Raji (cell line): Measurements from ENCODE around the gene CLMP.

Experiments used
- POLR2A ChIP-seq: IDR thresholded peaks from 2 replicates; pipeline ENCODE4 v1.6.1; 2011; ENCODE audit warnings: low read depth, low read length, control low read depth; ENCODE audit not compliant: insufficient read depth

The CLMP gene, protein sequence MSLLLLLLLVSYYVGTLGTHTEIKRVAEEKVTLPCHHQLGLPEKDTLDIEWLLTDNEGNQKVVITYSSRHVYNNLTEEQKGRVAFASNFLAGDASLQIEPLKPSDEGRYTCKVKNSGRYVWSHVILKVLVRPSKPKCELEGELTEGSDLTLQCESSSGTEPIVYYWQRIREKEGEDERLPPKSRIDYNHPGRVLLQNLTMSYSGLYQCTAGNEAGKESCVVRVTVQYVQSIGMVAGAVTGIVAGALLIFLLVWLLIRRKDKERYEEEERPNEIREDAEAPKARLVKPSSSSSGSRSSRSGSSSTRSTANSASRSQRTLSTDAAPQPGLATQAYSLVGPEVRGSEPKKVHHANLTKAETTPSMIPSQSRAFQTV

GRCh38 chr11:123195188-123196059, at the start of gene CLMP:
Gene CLMP, minus strand, starts transcription at chr11:123195248. Its CDS starts 308 bp downstream, at chr11:123194940.
- TF ChIP-seq POLR2A = no peak

DNA sequence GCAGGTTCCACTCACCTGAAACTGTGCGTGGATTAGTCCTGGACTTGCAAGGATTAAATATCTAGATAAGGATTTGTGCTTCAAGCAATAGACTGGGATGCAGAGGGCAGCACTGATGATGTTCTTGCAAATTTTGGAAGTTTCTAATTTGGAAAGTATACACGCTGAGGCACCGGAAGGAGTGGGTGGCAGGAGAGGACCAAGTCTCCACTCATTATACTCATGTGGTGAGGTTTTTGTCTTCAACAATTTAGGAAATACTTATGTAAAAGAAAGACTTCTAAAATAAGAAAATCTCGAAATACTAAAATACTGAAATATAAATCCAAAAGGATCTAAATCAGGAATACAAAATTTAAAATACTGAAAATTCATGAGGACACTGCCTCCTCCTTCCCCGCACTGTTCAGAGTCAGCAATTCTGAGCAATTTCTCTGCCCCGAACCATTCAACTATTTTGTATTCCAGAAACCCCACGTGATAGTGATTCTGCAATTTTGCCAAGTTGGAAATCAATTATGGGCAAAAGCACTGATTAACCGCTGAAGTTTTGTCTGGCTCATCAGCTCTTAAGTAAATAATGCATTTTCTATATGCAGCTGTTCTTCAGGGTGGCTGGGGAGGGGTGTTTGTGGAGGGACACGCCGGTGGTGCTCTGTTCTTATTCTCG, 47.0 kb upstream of the CLMP start:
- TF ChIP-seq POLR2A = no peak

DNA sequence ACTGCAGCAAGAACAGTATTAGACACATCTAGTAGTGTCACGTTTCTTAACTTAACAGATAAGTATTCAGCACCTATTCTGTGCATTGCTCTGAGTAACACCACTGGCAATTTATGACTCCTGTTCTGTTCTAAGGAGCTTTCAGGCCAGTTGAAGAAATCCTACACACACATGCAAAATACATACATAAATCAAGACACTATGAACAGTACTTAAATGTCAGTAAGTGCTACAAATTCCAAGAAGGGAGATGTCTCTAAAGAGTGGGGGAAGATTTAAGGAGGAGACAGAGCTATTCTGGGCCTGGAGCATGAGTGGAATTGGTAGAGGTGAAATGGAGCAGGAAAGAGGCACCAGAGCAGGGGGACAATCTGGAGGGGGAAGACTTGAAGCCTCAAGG, 46.2 kb upstream of the CLMP start:
- no peak for TF ChIP-seq POLR2A

DNA sequence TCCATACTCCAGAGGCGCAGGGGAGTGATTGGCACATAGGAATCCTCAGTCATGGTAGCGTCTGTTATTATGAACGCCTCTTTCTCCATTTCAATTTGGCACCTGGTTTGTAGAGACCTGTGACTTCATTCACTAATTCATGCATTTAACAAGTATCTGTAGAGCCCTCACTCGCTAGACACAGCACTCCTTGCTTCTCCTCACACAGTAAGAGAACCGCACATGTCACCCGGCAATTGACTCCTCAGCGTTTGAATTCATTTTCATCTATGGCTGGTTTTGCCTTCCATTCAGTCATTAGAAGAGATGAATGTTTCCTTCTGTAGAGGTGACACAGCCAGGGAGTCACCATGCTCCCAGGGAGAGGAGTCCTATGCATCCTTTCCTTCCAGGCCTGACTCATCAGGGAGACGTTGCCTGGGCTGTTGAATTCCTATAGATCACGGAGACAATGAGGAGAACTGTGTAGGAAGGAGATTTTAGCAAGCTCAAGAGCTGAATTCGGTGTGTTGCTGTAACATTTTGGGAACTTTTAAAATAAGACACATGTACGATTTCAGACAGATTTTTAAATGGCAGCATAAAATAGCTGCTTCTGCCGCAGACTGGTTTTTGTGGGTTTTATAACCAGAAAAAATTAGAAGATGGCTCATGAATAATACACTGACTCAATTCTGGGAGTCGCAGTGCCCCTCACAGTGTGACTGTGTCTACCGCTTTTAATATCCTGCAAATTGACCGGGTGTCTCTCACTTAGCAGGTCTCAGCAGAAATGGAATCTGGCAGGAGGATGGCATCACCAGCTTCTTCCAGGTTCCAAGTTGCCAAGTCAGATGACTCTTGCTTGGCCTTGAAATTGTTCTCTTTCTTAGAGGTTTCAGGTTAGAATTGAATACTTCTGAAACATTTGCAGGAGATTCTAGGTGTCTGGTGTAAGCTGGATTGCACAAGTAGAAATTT, 44.4 kb upstream of the CLMP start:
- no peak for TF ChIP-seq POLR2A

- TF ChIP-seq POLR2A = no peak
These were observed 43.2 kb upstream of the CLMP start for GRCh38 chr11:123238297-123238696.

GRCh38 chr11:123236879-123237278, 41.8 kb upstream of the CLMP start:
- no peak for TF ChIP-seq POLR2A

DNA sequence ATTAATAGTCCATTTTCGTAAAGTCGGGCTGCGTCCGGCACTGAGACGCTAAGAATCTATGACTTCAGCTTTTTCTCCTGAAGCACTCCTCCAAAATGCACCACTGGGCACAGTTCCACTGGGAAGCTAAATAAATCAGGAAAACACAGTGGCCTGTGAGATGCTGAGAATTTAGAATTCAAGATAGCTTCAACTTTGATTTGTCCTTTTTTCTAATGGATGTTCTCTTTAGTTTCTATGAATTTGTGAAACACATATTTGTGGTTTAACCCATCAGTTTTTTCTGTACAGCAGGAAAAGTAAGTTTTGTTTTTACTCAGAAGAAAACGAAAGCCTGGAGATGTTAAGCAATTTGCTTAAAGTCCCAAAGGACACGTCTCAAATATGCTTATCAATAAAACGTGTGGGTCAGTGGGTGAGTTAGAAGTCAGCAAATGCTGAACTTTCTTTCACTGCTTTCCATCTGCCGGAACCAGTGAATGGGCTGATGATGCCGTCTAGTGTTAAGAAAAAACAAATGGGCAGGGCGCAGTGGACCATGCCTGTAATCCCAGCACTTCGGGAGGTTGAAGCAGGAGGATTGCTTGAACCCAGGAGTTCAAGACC, 40.7 kb upstream of the CLMP start:
- TF ChIP-seq POLR2A = no peak

DNA sequence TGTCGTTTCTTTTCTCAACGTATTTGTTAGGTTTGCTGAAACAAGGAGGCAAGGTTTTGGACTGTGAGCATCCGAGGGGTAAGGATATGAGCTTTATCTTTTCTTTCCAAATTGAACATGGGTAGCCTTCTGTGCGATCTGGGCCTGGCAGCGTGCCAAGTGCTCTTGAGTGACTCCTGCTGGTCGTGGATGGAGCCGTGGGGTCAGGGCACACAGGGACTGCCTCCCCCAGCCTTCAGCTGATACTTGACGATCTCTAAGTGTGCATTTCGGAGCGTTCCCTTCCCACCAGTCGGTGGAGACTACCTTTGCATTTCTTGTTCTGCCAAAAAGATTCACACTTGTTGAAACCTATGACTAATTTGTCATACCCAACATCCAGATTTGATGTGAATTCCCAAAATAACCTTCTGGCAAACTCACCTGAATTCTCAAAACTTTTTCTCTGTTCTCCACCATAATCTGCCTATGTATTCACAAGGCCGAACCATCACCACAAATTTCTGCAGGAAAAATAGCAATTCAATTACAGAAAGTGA, 40.1 kb upstream of the CLMP start:
- TF ChIP-seq POLR2A = no peak

GRCh38 chr11:123233975-123234334, 38.9 kb upstream of the CLMP start:
- no peak for TF ChIP-seq POLR2A

DNA sequence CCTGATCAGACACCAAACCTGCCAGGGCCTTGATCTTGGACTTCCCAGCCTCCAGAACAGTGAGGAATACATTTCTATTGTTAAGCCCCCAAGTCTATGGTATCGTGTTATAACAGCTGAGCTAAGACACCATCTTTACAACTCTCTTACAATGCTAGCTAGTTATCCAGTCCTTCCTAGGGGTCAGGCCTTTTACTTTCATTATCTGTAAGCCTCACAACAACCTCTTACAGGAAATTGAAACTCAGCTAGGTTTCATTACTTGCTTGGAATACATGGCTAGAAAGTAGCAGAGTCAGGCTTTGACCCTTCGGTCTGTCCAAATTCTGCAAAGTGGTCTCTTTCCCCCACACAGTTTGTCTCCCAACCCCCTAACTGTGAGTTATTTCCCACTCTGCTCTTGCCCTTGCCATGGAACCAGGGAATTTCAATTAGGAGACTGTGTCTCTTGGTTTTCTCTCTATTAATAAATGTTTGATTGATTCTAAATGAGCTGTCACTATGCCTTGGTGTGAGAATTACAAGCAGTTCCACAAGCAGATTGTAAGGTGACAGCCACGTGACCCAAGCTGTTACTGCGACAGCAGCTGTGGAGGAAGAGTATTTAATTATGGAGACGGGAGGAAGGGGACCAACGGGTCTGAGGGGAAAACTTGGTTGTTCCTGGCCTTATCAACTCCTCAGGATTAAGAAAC, 38.4 kb upstream of the CLMP start:
- no peak for TF ChIP-seq POLR2A

- no peak for TF ChIP-seq POLR2A
These were observed 36.7 kb upstream of the CLMP start for GRCh38 chr11:123231777-123232176.

GRCh38 chr11:123231256-123231655, 36.2 kb upstream of the CLMP start:
- TF ChIP-seq POLR2A = no peak

DNA sequence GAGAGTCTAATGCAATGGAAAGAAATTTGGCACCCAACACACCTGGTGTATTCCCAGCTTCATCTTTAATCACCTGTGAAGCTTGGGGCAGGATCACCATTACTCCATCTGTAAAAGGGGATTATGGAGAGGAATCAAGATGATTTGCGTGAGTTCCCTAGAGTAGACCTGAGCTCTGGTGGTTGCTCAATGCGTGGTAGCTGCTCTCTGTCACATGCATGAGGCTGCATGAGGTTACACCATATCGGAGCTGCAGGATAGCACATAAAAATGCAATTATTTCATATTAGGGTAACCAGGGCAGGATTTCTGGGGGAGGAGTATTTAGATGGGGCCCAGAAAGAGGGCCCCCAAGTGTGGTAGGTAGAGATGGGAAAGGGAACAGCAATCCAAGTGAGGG, 35.3 kb upstream of the CLMP start:
- TF ChIP-seq POLR2A = no peak
